WTC11 (cell line): ENCODE results near the gene NAGS. TPM values are rescaled to one million over a fixed set of nuclear protein-coding genes. Genes with fewer than 3 reads are reported as not detected.
A peak's percentile ranks its signal among the peaks of the same experiment; 100 is the strongest.

Experiments used
- ATAC-seq: fragments of 200-7000 bp; cut with Tn5 transposase; 2 replicates; pipeline ENCODE4 v1.10.0; 2021; ENCODE audit warnings: mild to moderate bottlenecking, moderate library complexity
- CTCF ChIA-PET: fragments of 300-600 bp; sonication (Branson Sonifier 250); formaldehyde crosslinking; loops from one replicate; lab custom pipeline; 2021; ENCODE audit warnings: antibody characterized with exemption; lab: Charles Lee
- POLR2A ChIA-PET: fragments of 350-600 bp; sonication (Branson Sonifier 250); formaldehyde crosslinking; loops from one replicate; lab custom pipeline; 2021; ENCODE audit warnings: antibody characterized with exemption; lab: Charles Lee
- DNase-seq: peaks from one replicate; pipeline ENCODE4 v3.0.0; 2021; ENCODE audit warnings: low spot score
- H3K27ac Mint-ChIP-seq: 2 replicates; pipeline ENCODE4 v1.8.0; 2021; ENCODE audit warnings: mixed read lengths
- H3K27me3 Mint-ChIP-seq: 2 replicates; pipeline ENCODE4 v1.8.0; 2021; ENCODE audit warnings: low read depth, mild to moderate bottlenecking, moderate library complexity, mixed read lengths
- H3K36me3 Mint-ChIP-seq: 2 replicates; pipeline ENCODE4 v1.8.0; 2021; ENCODE audit warnings: mixed read lengths
- H3K4me1 Mint-ChIP-seq: 2 replicates; pipeline ENCODE4 v1.8.0; 2022; ENCODE audit warnings: mixed read lengths
- H3K4me3 Mint-ChIP-seq: 2 replicates; pipeline ENCODE4 v1.8.0; 2021; ENCODE audit warnings: mild to moderate bottlenecking, moderate library complexity, mixed read lengths
- H3K9me3 Mint-ChIP-seq: 2 replicates; pipeline ENCODE4 v1.8.0; 2021; ENCODE audit warnings: mixed read lengths
- ATF1 ChIP-seq: sonication (generic); formaldehyde crosslinking; IDR thresholded peaks from 2 replicates; pipeline ENCODE4 v1.8.1; 2023; ENCODE audit warnings: mild to moderate bottlenecking, moderate library complexity, missing genetic modification reagents
- HMGXB4 ChIP-seq: sonication (generic); formaldehyde crosslinking; IDR thresholded peaks from 2 replicates; pipeline ENCODE4 v1.8.1; 2023; ENCODE audit warnings: mild to moderate bottlenecking, moderate library complexity, missing genetic modification reagents
- JAZF1 ChIP-seq: fragments of 250-450 bp; sonication (Bioruptor Pico); IDR thresholded peaks from 2 replicates; pipeline ENCODE4 v1.9.0; 2021; ENCODE audit warnings: moderate library complexity, mild to moderate bottlenecking, inconsistent platforms
- KAT7 ChIP-seq: sonication (generic); formaldehyde crosslinking; IDR thresholded peaks from 2 replicates; pipeline ENCODE4 v1.8.1; 2023; ENCODE audit warnings: missing genetic modification reagents, mild to moderate bottlenecking, borderline replicate concordance
- NFATC4 ChIP-seq: fragments of 250-450 bp; sonication (Bioruptor Pico); IDR thresholded peaks from 2 replicates; pipeline ENCODE4 v1.9.0; 2021; ENCODE audit warnings: mild to moderate bottlenecking
- NFE2L1 ChIP-seq: sonication (generic); formaldehyde crosslinking; IDR thresholded peaks from 2 replicates; pipeline ENCODE4 v1.8.1; 2023; ENCODE audit warnings: missing genetic modification reagents
- NFYB ChIP-seq: sonication (generic); formaldehyde crosslinking; conservative IDR thresholded peaks from 2 replicates; pipeline ENCODE4 v1.8.0; 2022; ENCODE audit warnings: low read depth, missing genetic modification reagents
- TP53 ChIP-seq: sonication (generic); formaldehyde crosslinking; IDR thresholded peaks from 2 replicates; pipeline ENCODE4 v1.8.1; 2023; ENCODE audit warnings: mild to moderate bottlenecking, missing genetic modification reagents
- ZBTB21 ChIP-seq: sonication (generic); formaldehyde crosslinking; IDR thresholded peaks from 2 replicates; pipeline ENCODE4 v1.8.1; 2023; ENCODE audit warnings: mild to moderate bottlenecking, missing genetic modification reagents, borderline replicate concordance
- ZMAT4 ChIP-seq: fragments of 250-450 bp; sonication (Bioruptor Pico); IDR thresholded peaks from 2 replicates; pipeline ENCODE4 v1.9.0; 2021; ENCODE audit warnings: mild to moderate bottlenecking
- ZNF219 ChIP-seq: sonication (generic); formaldehyde crosslinking; IDR thresholded peaks from 2 replicates; pipeline ENCODE4 v1.8.0; 2023; ENCODE audit warnings: missing genetic modification reagents, mild to moderate bottlenecking, borderline replicate concordance
- ZNF423 ChIP-seq: fragments of 250-450 bp; sonication (Bioruptor Pico); IDR thresholded peaks from 2 replicates; pipeline ENCODE4 v2.1.2; 2022; ENCODE audit warnings: mild to moderate bottlenecking, moderate library complexity
- total RNA-seq: library from RNA; stranded (reverse); gene quantifications from 3 replicates; pipeline ENCODE4 v1.2.3, GENCODE V29; 2021
- TF ChIP-seq, protein P1 (sequence below): sonication (generic); formaldehyde crosslinking; conservative IDR thresholded peaks from 2 replicates; pipeline ENCODE4 v1.8.1; 2023; ENCODE audit warnings: mild to moderate bottlenecking, low read depth, missing genetic modification reagents, moderate library complexity
- TF ChIP-seq, protein P2 (sequence below): sonication (generic); formaldehyde crosslinking; IDR thresholded peaks from 2 replicates; pipeline ENCODE4 v1.8.1; 2023; ENCODE audit warnings: mild to moderate bottlenecking, missing genetic modification reagents, moderate library complexity
- TF ChIP-seq, protein P3 (sequence below): sonication (generic); formaldehyde crosslinking; IDR thresholded peaks from 2 replicates; pipeline ENCODE4 v1.8.0; 2022; ENCODE audit warnings: mild to moderate bottlenecking, missing genetic modification reagents
- TF ChIP-seq, protein P4 (sequence below): fragments of 200-600 bp; IDR thresholded peaks from 2 replicates; pipeline ENCODE4 v1.8.0; 2022; ENCODE audit warnings: antibody characterized with exemption
- TF ChIP-seq, protein P5 (sequence below): sonication (generic); formaldehyde crosslinking; IDR thresholded peaks from 2 replicates; pipeline ENCODE4 v1.8.1; 2022; ENCODE audit warnings: low read depth, mild to moderate bottlenecking, moderate library complexity, missing genetic modification reagents, borderline replicate concordance

NAGS gene
- total RNA-seq, 1 experiment from 2014 or later = 8.6 TPM

DNA sequence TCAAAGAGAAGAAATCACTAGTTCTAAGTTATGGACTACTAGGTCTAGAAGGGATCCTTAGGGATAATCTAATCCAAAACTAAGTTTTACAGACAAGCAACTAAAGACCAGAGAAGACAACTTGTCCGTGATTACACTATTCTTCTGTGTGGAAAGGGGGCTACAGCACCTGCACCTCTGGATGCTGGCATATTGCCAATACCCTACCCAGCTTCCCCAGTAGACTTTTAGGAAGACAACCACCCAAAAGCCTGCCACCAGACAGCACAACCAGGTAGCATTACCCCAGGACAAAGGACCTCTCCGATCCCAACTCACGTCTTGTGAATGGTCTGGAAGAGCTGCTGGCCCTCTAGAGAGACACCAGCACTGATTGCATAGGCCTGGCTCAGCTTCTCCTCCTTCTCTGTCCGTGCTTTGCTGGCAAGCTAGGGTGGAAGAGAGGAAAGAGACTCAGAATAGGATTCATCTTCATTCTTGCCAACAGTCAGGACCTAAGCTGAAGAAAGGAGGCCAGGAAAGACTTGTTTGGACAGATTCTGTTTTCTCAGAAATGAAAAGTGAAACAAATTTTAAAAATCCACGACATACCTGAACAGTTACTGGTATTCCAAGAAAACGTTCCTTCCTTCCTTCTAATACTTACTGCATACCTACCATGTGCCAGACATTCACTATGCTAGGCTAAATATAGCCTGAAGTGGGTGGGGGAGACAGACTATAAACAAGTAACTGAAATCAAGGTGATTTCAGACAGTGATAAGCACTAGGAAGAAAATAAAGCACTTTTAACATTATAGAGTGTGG is 35.6 kb downstream of the NAGS start (continued):
- TF ChIP-seq NFATC4 (CRISPR knock-in tag) = no peak
- no peak for TF ChIP-seq KAT7
- TF ChIP-seq, protein P1, sequence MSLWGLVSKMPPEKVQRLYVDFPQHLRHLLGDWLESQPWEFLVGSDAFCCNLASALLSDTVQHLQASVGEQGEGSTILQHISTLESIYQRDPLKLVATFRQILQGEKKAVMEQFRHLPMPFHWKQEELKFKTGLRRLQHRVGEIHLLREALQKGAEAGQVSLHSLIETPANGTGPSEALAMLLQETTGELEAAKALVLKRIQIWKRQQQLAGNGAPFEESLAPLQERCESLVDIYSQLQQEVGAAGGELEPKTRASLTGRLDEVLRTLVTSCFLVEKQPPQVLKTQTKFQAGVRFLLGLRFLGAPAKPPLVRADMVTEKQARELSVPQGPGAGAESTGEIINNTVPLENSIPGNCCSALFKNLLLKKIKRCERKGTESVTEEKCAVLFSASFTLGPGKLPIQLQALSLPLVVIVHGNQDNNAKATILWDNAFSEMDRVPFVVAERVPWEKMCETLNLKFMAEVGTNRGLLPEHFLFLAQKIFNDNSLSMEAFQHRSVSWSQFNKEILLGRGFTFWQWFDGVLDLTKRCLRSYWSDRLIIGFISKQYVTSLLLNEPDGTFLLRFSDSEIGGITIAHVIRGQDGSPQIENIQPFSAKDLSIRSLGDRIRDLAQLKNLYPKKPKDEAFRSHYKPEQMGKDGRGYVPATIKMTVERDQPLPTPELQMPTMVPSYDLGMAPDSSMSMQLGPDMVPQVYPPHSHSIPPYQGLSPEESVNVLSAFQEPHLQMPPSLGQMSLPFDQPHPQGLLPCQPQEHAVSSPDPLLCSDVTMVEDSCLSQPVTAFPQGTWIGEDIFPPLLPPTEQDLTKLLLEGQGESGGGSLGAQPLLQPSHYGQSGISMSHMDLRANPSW (CRISPR knock-in tag) = no peak
- TF ChIP-seq ZMAT4 (CRISPR knock-in tag) = no peak
- no peak for TF ChIP-seq JAZF1 (CRISPR knock-in tag)
- no peak for TF ChIP-seq ZNF423
- TF ChIP-seq, all 79 proteins: peak for 0

DNA sequence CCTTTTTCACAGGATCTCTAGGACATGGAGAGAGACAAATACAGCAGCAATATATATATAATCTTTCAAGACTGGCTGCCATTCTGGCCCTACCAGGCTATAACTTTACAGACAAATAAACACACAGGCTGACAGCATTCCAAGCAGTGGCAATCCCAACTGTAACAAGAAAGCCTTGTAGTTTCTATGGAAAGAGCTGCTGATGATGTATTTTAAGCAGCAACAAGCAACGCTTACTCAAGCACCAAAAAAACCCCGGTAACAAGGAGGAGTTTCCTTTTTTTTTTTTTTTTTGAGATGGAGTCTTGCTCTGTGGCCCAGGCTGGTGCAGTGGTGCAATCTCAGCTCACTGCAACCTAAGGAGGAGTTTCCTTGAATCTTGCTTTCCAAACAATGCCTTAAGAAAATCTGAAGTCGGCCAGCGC is 38.9 kb downstream of the NAGS start:
- Mint-ChIP-seq H3K36me3 (peaks cover 28% of the 10 kb centered on the region), H3K27me3 (no peaks in the 10 kb centered on the region), H3K4me1 (peaks cover 16% of the 10 kb centered on the region), H3K4me3 (no peak overlapping the region), H3K27ac (peak overlapping the region; percentile 30; the same call in 1 of the 2 replicates), H3K9me3 (0 out of 2 replicates have a peak, but pooled peaks cover 3% of the 10 kb centered on the region)
- POLR2A ChIA-PET = no interaction called here
- DNase-seq (no peak), ATAC-seq (no peak)
- TF ChIP-seq, protein P2, sequence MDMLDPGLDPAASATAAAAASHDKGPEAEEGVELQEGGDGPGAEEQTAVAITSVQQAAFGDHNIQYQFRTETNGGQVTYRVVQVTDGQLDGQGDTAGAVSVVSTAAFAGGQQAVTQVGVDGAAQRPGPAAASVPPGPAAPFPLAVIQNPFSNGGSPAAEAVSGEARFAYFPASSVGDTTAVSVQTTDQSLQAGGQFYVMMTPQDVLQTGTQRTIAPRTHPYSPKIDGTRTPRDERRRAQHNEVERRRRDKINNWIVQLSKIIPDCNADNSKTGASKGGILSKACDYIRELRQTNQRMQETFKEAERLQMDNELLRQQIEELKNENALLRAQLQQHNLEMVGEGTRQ (CRISPR knock-in tag) = no peak
- TF ChIP-seq TP53 (CRISPR knock-in tag) = no peak
- CTCF ChIA-PET = interaction anchor here (0.6 to 4.2 kb wide), 10 partner anchors 35 to 559 kb away, joined by 3 to 30 read pairs (median 4); partner anchors contain the start of gene DHX8

DNA sequence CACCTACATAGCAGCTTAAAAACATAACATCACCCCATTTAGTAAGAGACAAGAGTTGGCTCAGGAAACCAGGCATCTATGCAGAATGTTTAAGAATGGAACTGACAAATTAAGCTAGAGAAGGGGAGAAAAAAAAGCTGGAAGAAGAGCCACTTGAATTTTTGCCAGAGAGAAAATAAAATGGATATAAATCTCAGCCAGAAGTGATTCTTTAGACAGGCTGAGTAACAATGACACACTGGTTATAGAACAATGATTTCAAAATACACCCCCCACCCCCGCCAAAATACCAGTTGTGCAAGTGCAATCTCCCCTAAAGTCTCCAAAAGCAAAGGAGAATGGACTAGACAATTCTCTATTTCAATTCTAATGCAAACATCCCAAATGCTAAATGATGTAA is 39.6 kb downstream of the NAGS start:
- Mint-ChIP-seq H3K27me3 (no peaks in the 10 kb centered on the region), H3K36me3 (peaks cover 28% of the 10 kb centered on the region), H3K4me3 (no peak overlapping the region), H3K9me3 (0 out of 2 replicates have a peak, but pooled peaks cover 3% of the 10 kb centered on the region), H3K4me1 (peaks cover 16% of the 10 kb centered on the region), H3K27ac (peak overlapping the region; percentile 70)
- ChIA-PET CTCF (interaction anchor here (0.6 to 4.2 kb wide), 9 partner anchors 30 to 560 kb away, joined by 3 to 30 read pairs (median 4); partner anchors contain the start of gene DHX8), POLR2A (interaction anchor here (0.6 to 0.7 kb wide), 3 partner anchors 12 to 1912 kb away, joined by 3 read pairs; no protein-coding TSS in a partner anchor)
- no peak for TF ChIP-seq ATF1 (CRISPR knock-in tag)
- TF ChIP-seq, protein P3, sequence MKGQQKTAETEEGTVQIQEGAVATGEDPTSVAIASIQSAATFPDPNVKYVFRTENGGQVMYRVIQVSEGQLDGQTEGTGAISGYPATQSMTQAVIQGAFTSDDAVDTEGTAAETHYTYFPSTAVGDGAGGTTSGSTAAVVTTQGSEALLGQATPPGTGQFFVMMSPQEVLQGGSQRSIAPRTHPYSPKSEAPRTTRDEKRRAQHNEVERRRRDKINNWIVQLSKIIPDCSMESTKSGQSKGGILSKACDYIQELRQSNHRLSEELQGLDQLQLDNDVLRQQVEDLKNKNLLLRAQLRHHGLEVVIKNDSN = no peak
- no peak for TF ChIP-seq ZNF423
- TF ChIP-seq HMGXB4 (CRISPR knock-in tag) = no peak
- no peak for TF ChIP-seq ZNF219
- TF ChIP-seq ZBTB21 (CRISPR knock-in tag) = no peak
- TF ChIP-seq, protein P4, sequence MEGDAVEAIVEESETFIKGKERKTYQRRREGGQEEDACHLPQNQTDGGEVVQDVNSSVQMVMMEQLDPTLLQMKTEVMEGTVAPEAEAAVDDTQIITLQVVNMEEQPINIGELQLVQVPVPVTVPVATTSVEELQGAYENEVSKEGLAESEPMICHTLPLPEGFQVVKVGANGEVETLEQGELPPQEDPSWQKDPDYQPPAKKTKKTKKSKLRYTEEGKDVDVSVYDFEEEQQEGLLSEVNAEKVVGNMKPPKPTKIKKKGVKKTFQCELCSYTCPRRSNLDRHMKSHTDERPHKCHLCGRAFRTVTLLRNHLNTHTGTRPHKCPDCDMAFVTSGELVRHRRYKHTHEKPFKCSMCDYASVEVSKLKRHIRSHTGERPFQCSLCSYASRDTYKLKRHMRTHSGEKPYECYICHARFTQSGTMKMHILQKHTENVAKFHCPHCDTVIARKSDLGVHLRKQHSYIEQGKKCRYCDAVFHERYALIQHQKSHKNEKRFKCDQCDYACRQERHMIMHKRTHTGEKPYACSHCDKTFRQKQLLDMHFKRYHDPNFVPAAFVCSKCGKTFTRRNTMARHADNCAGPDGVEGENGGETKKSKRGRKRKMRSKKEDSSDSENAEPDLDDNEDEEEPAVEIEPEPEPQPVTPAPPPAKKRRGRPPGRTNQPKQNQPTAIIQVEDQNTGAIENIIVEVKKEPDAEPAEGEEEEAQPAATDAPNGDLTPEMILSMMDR = no peak
- TF ChIP-seq, protein P5, sequence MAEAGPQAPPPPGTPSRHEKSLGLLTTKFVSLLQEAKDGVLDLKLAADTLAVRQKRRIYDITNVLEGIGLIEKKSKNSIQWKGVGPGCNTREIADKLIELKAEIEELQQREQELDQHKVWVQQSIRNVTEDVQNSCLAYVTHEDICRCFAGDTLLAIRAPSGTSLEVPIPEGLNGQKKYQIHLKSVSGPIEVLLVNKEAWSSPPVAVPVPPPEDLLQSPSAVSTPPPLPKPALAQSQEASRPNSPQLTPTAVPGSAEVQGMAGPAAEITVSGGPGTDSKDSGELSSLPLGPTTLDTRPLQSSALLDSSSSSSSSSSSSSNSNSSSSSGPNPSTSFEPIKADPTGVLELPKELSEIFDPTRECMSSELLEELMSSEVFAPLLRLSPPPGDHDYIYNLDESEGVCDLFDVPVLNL (CRISPR knock-in tag) = no peak
- no peak for TF ChIP-seq NFYB (CRISPR knock-in tag)
- TF ChIP-seq NFE2L1 (CRISPR knock-in tag) = no peak
- no peak for TF ChIP-seq NFATC4 (CRISPR knock-in tag)
- ATAC-seq (no peak), DNase-seq (no peak)
